GM19351 (cell line): ENCODE data around the gene OR6S1.
"Not testable (repeated sequence)": the region's sequence is repeated elsewhere in the genome, so short reads cannot be mapped to it uniquely, and the experiment has no call there.

Source experiments
- ATAC-seq: cut with Tn5 transposase; IDR thresholded peaks from one replicate; pipeline ENCODE4 v1.9.1; 2021; ENCODE audit warnings: mild to moderate bottlenecking, moderate library complexity; ENCODE audit not compliant: unreplicated experiment

OR6S1 gene

GRCh38 chr14:20671597-20672283 is 30.2 kb upstream of the OR6S1 start:
- no peak for ATAC-seq

- ATAC-seq, result no peak
Measured at GRCh38 chr14:20668969-20669368, 27.5 kb upstream of the OR6S1 start.

GRCh38 chr14:20667957-20668356 is 26.5 kb upstream of the OR6S1 start:
- peak; percentile 76 for ATAC-seq

GRCh38 chr14:20666400-20666961 is 25.0 kb upstream of the OR6S1 start:
- not testable (repeated sequence) for ATAC-seq

- no peak for ATAC-seq
Measured at GRCh38 chr14:20662968-20663732, 21.7 kb upstream of the OR6S1 start.

GRCh38 chr14:20661197-20661596 is 19.7 kb upstream of the OR6S1 start:
- no peak for ATAC-seq

GRCh38 chr14:20659813-20660395 is 18.4 kb upstream of the OR6S1 start:
- ATAC-seq, result no peak

GRCh38 chr14:20659336-20659735 is 17.8 kb upstream of the OR6S1 start:
- ATAC-seq, result no peak

GRCh38 chr14:20658246-20658645 is 16.8 kb upstream of the OR6S1 start:
- ATAC-seq, result no peak

- no peak for ATAC-seq
Measured at GRCh38 chr14:20657216-20658211, 16.0 kb upstream of the OR6S1 start.

- ATAC-seq, result no peak
Measured at GRCh38 chr14:20656274-20656673, 14.8 kb upstream of the OR6S1 start.

GRCh38 chr14:20655851-20656250 is 14.4 kb upstream of the OR6S1 start:
- ATAC-seq, result no peak

GRCh38 chr14:20652996-20653975 is 11.8 kb upstream of the OR6S1 start:
- ATAC-seq, result peak; percentile 61

- ATAC-seq, result no peak
Measured at GRCh38 chr14:20645481-20645880, 4.0 kb upstream of the OR6S1 start.

- no peak for ATAC-seq
Measured at GRCh38 chr14:20644520-20644919, 3.0 kb upstream of the OR6S1 start.

GRCh38 chr14:20642755-20643154 is 1.3 kb upstream of the OR6S1 start:
- not testable (repeated sequence) for ATAC-seq

GRCh38 chr14:20642182-20642581 is 691 bp upstream of the OR6S1 start:
- no peak for ATAC-seq

- peak; percentile 62 for ATAC-seq
Measured at GRCh38 chr14:20632831-20633691, 8.4 kb downstream of the OR6S1 start.
